ENCODE results near the gene ULBP1.
"Not testable (repeated sequence)": the region's sequence is repeated elsewhere in the genome, so short reads cannot be mapped to it uniquely, and the experiment has no call there.

GRCh38 chr6:150013785-150014622 lies 50.3 kb downstream of the ULBP1 start:
- not testable (repeated sequence) for TF ChIP-seq EZH2 (IDR thresholded peaks at IDR 0.05; ENCODE audit: low read length)
- TF ChIP-seq, protein P1, sequence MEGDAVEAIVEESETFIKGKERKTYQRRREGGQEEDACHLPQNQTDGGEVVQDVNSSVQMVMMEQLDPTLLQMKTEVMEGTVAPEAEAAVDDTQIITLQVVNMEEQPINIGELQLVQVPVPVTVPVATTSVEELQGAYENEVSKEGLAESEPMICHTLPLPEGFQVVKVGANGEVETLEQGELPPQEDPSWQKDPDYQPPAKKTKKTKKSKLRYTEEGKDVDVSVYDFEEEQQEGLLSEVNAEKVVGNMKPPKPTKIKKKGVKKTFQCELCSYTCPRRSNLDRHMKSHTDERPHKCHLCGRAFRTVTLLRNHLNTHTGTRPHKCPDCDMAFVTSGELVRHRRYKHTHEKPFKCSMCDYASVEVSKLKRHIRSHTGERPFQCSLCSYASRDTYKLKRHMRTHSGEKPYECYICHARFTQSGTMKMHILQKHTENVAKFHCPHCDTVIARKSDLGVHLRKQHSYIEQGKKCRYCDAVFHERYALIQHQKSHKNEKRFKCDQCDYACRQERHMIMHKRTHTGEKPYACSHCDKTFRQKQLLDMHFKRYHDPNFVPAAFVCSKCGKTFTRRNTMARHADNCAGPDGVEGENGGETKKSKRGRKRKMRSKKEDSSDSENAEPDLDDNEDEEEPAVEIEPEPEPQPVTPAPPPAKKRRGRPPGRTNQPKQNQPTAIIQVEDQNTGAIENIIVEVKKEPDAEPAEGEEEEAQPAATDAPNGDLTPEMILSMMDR (optimal IDR thresholded peaks at IDR 0.05 in 1 of 3, IDR thresholded peaks at IDR 0.05 in 1 of 3, conservative IDR thresholded peaks at IDR 0.05 in 1 of 3; ENCODE audit: extremely low read depth in 1 of 3, insufficient read depth in 2 of 3, low read length in 3 of 3): not testable (repeated sequence)
